22Rv1 (cell line): ENCODE results near the gene DDX41.
"Not testable (repeated sequence)": the region's sequence is repeated elsewhere in the genome, so short reads cannot be mapped to it uniquely, and the experiment has no call there.

Source experiments
- H3K27ac ChIP-seq: fragments of 450-650 bp; 2 replicates; pipeline ENCODE4 v1.5.1; 2017
- ZFX ChIP-seq: fragments of 450-650 bp; IDR thresholded peaks from 2 replicates; pipeline ENCODE4 v1.6.1; 2017; ENCODE audit warnings: antibody characterized with exemption, borderline replicate concordance
- TF ChIP-seq, protein P1 (sequence below): fragments of 450-650 bp; IDR thresholded peaks from 2 replicates; pipeline ENCODE4 v1.5.1; 2017; ENCODE audit warnings: mild to moderate bottlenecking

Gene DDX41

DNA sequence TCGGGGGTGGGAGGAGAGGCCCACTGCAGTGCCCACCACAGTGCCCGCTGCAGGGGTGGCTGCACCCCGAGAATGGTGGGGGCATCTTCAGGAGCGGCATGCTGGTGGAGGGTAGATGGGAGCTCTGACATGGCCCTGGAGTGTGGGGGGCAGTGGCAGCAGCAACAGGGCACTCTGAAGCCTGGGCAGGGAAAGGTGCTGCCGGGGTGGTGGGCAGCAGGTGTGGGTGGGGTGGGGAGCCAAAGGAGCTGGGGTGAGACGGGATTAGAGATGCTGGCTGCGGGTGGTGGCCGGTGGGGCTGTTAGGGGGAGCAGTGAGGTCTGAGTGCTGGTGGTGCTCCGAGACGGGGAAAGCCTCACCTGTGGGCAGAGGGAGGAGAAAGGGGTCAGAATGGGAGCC, 19.6 kb upstream of the DDX41 start:
- H3K27ac ChIP-seq: no peak overlapping the region
- no peak for TF ChIP-seq ZFX
- TF ChIP-seq, protein P1, sequence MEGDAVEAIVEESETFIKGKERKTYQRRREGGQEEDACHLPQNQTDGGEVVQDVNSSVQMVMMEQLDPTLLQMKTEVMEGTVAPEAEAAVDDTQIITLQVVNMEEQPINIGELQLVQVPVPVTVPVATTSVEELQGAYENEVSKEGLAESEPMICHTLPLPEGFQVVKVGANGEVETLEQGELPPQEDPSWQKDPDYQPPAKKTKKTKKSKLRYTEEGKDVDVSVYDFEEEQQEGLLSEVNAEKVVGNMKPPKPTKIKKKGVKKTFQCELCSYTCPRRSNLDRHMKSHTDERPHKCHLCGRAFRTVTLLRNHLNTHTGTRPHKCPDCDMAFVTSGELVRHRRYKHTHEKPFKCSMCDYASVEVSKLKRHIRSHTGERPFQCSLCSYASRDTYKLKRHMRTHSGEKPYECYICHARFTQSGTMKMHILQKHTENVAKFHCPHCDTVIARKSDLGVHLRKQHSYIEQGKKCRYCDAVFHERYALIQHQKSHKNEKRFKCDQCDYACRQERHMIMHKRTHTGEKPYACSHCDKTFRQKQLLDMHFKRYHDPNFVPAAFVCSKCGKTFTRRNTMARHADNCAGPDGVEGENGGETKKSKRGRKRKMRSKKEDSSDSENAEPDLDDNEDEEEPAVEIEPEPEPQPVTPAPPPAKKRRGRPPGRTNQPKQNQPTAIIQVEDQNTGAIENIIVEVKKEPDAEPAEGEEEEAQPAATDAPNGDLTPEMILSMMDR: no peak

DNA sequence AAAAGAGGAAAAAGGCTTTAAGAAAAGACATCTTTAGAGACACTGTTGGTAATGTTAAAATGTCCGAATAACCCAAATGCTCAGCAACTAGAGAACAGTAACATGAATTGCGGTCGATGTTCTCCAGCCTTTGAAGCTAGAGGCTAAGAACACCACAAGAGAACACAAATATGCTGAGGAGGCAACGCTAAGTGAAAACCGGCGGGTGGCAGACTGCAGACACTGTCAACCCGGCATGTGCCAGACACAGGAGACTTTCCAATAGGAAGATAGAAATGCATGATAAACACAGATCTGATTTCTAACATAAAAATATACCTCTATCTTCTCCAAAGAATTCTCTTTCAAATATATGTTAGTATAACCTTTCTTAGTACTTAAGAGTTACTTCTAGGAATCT, 18.4 kb upstream of the DDX41 start:
- no peak overlapping the region for H3K27ac ChIP-seq
- no peak for TF ChIP-seq ZFX
- TF ChIP-seq, protein P1: no peak

DNA sequence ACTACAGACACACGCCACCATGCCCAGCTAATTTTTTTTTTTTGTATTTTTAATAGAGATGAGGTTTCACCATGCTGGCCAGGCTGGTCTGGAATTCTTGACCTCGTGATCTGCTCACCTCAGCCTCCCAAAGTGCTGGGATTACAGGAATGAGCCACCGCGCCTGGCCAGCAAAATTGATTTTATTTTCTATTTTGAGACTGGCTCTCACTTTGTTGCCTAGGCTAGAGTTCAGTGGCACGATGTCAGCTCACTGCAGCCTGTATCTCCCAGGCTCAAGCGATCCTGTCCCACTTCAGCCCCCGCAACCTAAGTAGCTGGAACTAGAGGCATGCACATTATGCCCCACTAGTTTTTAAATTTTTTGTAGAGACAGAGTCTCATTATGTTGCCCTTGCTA, 17.7 kb upstream of the DDX41 start:
- not testable (repeated sequence) for H3K27ac ChIP-seq

DNA sequence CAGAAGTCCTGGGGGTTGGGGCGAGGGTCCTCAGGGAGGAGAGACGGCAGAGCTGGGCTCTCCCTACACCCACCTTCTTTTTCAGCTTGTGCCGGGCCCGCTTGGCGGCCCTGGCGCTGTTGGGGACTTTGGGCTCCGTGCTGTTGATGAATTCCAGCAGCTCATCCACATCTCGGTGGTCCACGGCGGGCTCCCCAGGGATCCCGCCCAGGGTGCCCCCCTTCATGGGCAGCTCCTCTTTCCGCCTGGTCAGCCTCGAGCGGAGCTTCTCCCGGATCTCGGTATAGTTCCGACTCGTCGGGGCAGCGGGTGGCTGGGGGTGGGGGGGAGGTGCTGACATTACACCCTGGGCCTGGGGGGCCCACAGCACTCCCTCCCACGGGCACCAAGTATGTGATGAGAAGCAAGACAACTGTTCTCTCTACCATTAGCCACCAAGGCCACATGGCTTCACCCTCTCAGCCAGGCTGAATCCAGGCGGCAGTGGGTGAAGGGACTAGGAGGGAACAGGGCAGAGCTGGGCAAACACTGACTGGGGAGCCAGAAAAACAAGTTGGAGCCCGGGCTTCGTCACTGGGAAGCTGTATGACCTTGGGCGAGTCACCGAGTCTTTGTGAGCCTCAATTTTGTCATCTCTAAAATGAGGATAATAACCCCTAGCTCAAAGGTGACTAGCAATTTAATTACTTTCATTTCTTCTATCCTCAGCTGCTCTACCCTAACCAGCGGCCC, 14.6 kb upstream of the DDX41 start:
- no peak overlapping the region for H3K27ac ChIP-seq
- no peak for TF ChIP-seq ZFX

DNA sequence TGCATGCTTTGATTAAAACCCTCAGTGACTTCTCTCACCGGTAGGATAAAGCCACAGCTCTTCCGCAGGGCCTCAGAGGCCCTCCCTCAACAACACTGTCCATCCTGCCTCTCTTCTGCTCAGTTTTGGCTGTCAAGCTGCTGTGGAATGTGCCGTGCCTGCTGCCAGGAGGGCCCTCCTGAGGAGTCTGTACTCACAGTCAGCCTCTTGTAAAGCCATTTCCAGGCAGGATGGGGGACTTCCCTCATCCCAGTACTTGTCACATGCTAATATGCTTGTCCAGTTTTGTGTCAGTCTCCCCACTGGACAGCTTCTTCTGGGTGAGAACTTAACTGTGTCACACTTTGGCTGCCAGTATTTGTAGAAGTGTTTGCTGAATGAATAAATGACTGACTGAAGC, 13.9 kb upstream of the DDX41 start:
- TF ChIP-seq, protein P1: no peak
- TF ChIP-seq ZFX: no peak
- no peak overlapping the region for H3K27ac ChIP-seq

DNA sequence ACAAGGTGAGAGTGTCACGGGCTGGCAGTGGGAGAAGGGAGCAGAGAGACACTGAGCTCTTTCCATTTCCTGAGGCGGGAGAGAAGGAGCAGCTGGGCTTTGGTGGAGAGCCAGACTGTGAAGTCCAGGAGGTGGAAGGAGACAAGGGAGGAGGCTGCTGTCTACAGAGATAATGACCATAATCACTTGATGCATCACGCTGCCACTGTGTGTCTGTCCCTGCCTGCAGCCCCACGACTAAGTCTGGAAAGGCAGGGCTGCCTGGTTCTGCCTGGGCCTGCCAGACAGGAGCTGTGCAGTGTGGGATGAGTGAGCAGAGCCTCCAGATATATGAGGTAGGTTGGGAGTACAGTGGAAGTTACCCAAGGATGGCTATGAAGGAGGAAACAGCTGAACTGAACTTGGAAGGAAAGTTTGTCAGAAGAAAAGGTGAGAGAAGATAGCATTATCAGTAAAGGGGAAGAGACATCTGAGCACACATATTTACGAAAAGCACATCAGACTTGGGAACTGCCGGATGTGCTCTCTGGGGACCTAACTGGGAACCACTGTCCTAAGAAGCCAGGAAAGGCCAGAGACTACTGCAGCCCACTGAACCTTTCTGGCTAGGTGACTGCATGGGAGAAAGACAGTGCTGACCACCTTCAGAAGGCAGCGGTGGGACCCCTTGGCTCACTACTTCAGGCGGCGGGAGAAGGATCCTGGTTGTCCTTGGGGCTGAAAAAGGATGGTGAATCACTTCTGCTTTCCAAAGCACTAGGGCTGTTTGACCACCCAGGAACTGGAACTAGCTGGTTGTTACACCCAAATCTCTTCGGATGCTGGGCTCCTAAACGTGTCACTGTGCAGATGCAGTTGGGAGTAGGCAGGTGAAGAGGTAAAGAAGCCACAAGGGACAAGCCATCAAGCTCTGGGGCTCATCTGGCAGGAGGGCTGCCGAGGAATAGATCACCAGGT, 12.8 kb upstream of the DDX41 start:
- TF ChIP-seq ZFX: no peak
- TF ChIP-seq, protein P1: no peak

DNA sequence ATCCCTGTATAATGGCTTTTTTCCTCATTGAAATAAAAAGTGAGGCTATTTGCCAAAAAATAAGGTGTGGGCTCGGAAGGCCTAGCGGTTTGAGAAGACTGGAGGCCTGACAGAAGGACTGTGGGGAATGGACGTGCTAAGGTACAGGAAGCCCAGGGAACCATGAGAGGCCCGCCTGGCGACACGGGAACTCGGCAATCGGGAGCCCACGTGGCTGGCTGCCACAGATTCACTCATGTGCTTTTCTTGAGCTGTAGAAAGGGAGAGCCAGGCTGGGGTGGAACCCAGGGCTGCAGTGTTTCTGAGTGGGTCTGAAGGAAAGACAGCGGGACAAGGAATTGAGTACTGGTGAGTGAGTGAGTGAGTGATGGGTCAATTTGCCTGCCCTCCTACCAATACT, 11.9 kb upstream of the DDX41 start:
- H3K27ac ChIP-seq: no peak overlapping the region

More for the DNA sequence above, 12.8 kb upstream of the DDX41 start:
- H3K27ac ChIP-seq: no peak overlapping the region

More for the DNA sequence above, 11.9 kb upstream of the DDX41 start:
- no peak for TF ChIP-seq ZFX
- TF ChIP-seq, protein P1: no peak
